NCI-H2196 treated with DMSO at 0.1 percent for 48 hours (cell line): Measurements from ENCODE around the gene MSANTD2.

ENCODE experiments used
- DNase-seq: peaks from one replicate; lab custom pipeline; 2025; ENCODE audit not compliant: unreplicated experiment; lab: John Stamatoyannopoulos, UW

MSANTD2 gene

DNA sequence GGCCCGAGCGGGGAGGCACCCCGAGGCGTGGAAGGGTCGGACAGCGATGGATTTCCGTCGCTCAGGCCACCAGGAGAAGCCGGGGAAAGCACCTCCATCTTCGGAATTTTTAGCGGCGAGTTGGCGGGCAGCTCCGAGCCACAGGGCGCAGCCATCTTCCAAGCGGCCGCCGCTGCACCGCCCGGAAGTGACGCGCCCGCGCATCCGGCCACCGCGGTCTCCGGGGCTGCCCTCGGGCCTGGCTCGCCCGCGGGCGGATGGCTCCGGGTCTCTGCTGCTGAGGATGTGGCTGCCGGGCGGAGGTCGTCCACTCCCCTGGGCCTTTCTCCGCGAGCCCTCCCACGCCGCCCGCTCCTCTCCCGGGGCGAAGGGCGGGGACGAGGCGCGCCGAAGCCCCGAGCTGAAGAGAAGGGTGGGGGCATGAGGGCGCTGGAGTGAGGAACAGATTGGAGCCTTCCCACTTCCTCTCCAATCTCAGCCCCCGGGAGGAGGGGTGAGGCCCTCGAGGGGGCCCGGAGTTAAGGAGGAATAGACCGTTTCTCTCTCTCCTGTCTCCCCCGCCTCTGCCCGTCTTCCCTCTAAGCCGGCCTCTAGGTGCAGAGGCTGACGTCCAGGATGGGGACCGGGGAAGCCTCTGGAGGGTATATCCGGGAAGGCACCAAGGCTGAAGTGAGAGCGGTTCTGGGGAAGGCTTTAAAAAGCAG, at the start of gene MSANTD2:
TSS of gene MSANTD2 (minus strand) at position 181 of the 704 bp plus-strand sequence. CDS start at position 155, 26 bp downstream.
- DNase-seq: peak; percentile 46

DNA sequence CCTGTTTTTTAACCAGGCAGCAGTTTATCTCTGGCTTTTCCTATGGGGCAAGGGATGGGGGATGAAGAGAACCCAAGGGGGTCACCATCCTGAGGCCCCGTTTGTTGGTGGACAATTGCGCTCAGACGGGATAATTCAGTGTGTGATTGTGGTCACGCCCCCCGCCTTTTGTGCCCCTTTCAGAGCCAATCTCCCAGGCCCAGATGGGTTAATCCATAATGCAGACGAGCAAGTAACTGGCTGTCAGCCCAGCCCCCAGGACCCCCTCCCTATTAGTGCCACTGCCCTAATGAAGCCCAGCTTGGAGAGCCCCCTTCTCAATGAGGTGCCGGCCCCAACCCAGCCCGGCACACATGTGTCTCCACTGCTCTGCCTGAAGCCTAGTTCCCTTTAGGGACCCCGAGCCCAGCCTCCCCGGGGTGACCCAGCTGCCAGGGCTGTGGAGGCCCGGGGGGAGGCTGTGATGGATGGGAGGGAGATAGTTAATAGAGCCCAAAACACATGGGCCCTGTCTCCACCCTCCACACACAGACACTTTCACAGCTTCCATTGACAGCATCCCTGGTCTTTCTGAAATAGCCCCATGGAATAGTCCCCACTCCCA, 46.0 kb upstream of the MSANTD2 start:
- no peak for DNase-seq

DNA sequence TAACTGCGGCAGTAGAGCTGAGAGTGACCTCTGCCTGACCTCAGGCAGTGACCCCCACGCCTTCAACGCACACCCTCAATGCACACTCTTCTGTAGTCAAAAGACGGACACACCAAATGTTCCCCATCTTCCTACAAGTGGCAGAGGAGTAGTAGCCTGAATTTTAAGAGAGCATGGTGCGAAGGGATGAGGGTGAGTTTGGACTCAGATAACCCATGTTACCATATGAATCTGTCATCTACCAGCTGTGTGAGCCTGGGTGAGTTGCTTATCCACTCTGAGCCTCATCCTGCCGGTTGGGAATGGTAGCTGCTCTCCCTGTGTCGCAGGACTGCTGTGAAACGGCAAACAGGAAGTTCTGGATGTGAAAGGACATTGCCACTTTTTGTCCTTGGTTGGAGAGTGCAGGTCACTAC, 44.5 kb upstream of the MSANTD2 start:
- DNase-seq: no peak

- DNase-seq: no peak
Observed at GRCh38 chr11:124843616-124843910, 43.4 kb upstream of the MSANTD2 start.

GRCh38 chr11:124842305-124842704, 42.1 kb upstream of the MSANTD2 start:
- peak; percentile 61 for DNase-seq

DNA sequence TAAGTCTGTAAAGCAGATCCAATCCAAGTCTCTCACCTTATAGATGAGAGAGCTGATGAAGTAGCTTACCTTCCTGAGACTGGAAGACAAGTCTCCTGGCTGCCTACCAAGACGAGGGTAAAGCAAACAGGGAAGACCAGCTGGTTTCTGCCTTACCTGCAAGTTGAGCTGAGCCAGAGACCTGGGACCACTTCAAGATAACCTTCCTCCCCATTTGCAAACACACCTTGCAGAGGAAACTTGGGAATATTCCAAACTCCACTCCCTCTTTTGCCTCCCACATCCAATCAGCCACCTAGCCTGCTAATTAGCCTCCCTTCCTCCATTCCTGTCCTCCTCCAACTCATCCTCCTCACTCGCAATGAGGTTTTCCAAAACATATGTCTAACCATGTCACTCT, 41.6 kb upstream of the MSANTD2 start:
- DNase-seq: peak; percentile 62

DNA sequence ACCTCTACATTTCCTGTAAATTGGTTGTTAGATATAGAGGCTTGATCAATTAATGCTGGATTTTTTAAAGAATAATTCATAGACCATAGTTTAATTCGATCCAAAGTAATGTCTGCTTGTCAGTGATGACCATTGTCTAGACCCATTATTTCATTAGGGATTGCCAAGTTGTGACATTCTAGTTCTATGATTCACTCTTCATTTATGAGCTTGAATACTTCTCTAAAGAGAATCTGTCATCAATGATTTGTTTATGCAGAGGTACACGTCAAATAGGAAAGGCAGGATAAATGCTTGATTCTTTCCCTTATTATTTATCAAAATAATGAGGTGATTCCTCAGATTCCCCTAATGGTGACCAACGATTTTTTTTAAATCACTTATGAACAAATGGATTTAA, 41.0 kb upstream of the MSANTD2 start:
- DNase-seq: no peak

- no peak for DNase-seq
Observed at GRCh38 chr11:124840666-124841065, 40.5 kb upstream of the MSANTD2 start.

GRCh38 chr11:124839972-124840621, 39.9 kb upstream of the MSANTD2 start:
- no peak for DNase-seq

DNA sequence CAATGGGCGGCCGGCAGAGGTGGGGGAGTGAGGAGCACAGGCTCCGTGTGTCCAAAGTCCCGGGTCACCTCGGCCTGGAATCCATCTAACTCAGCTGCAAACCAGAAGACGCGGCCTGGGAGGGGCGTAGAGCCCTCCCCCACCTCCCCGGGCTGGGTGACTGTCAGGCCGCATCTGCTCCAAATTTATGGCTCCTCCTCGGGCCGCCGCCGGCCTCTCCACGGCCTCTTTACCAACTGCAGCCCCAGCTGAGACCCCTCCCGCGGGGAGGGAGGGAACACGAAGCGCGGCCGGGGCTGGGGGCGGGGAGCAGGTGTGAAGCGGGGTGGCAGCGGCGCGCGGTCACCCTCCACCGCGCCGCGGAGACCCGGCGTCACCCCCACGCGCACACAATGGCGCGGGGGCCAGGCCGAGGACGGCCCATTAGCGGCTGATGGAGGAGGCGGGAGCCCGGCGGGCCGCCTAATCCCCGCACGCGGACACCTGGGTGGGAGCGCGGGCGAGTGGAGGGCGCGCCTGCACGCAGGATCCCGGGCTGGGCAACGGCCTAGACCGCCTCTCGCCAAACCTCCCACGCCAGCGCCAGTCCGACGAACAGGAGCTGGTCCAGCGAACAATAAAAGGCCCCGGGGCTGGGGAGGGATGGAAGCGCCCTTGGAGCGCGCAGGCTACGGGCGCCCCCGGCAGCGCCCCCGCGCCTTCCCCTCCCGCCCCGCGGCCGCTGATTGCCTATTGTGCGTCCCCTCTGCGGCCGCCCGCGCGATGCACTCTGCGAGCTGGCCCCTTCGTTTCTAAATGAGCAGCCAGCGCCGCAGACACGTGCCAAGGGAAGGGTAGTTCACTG, 39.1 kb upstream of the MSANTD2 start:
- no peak for DNase-seq

DNA sequence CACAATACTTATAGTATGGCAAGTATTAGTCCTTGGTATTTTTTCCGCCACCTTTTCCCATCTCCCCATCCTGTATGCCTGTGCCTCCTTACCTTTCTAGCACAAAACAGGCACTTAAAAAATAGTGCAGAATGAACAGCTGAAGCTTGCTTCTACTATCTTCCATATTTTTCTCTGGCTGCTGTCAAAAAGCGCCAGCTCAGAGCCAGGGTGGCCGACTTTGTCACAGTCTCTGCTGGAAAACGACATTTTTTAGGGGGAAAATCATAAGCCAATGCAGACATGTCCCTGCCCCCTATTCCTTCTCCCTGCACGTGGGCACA, 38.6 kb upstream of the MSANTD2 start:
- no peak for DNase-seq

DNA sequence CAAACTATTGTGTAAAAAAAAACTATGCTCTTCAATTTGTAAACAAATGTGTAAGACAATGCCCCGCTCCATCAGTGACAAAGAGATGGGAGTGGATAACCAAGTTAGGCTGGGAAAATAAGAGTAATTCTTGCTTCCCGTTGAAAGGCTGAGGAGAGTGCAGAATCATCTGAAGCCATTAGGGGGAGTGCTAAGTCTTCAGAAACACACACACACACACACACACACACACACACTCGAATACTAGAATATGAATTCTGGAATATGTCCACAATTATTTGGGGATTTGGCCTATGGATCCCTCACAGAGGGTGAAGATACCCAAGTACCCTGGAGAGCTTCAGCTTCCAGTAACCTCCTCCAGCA, 37.3 kb upstream of the MSANTD2 start:
- peak; percentile 73 for DNase-seq

- DNase-seq: no peak
Observed at GRCh38 chr11:124835918-124836317, 35.7 kb upstream of the MSANTD2 start.

GRCh38 chr11:124834526-124835180, 34.4 kb upstream of the MSANTD2 start:
- DNase-seq: no peak

DNA sequence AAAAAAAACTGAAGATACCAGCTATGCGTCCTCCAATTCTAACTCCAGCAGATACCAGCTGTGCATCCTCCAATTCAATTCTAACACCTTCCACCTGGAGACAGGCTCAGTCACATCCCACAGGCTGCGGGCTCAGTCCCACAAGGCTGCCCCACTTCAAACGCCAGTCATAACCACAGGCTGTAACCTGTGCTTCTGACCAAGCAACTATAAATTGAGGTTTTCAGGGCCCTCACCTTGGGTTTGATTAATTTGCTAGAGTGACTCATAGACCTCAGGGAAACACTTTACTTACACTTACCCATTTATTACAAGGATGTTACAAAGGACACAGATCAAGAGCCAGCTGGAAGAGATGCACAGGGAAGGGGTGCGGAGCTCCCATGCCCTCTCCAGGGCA, 32.4 kb upstream of the MSANTD2 start:
- DNase-seq: no peak

DNA sequence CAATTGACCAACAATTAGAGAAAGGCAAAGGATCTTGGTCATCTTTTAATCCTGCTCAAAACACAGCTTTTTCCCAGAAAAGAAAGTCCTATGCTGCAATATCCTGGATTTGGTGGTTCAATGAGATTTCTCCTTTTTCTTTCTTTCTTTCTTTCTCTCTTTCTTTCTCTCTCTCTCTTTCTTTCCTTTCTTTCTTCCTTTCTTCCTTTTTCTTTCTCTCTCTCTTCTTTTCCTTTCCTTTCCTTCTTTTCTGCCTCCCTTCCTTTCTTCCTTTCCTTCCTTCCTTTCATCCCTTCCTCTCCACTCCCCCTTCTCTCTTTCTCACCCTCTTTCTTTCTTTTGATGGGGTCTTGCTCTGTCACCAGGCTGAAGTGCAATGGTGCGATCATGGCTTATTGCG, 31.7 kb upstream of the MSANTD2 start:
- DNase-seq: no peak

DNA sequence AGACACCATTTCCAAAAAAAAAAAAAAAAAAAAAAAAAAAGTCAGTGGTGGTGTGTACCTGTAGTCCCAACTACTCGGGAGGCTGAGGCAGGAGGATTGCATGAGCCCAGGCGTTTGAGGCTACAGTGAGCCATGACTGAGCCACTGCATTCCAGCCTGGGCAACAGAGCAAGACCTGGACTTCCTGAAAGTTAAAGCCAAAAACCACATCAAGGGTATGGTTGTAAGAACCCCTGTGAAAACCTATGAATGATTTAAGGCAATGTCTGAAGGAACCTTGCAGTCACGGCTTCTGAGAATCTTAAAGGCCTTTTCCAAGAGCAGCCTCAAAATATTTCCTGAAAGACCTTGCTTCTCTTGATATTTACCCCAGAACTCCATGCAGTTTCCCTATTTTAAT, 30.5 kb upstream of the MSANTD2 start:
- DNase-seq: no peak

DNA sequence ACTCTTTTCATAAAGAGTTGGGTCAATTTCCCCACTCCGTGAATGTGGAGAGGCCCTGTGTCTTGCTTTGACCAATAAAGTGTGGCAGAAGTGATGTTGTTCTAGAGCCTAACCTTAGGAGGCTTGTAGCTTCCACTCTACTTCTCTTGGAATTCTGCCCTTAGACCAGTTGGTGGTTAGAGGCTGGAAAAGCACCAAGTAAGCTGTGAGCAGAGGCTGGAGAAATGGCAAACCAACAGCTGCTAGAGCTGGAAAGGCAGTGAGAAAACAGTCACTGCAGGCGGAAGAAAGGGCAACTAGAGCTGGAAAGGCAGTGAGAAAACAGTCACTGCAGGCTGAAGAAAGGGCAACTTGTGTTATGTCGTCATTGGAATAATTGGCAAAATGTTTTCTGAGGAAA, 29.8 kb upstream of the MSANTD2 start:
- no peak for DNase-seq

DNA sequence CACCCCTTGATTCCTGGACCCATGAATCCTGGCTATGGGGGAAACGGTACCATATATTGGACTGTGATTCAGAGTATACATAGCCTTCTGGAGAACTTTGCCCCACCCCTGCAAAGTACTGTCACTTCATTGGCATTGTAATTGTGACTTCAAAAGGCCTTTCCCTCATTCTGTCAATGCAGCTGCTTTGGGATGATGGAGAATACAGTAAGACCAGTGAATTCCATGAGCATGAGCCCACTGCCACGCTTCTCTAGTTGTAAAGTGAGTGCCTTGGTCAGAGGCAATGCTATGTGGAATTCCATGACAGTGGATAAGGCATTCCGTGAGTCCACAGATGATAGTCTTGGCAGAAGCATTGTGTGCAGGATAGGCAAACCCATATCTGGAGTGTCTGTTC, 25.7 kb upstream of the MSANTD2 start:
- no peak for DNase-seq

GRCh38 chr11:124823512-124824376, 23.5 kb upstream of the MSANTD2 start:
- no peak for DNase-seq
